Activated CD4-positive, alpha-beta memory T cell treated with anti-CD3 and anti-CD28 coated beads, Interleukin-2, amount 10 ng/mL, durations not matched to agents 7 days and 5 days (primary cell): ENCODE measurements around the gene VPS72. TPM values are rescaled to one million over a fixed set of nuclear protein-coding genes. Genes with fewer than 3 reads are reported as not detected.

ENCODE experiments used
- CTCF ChIA-PET: fragments of 350-600 bp; sonication (Branson Sonifier 250); formaldehyde crosslinking; loops from one replicate; lab custom pipeline; 2021; ENCODE audit warnings: antibody characterized with exemption, inconsistent platforms; lab: Charles Lee
- POLR2A ChIA-PET: fragments of 350-600 bp; sonication (Branson Sonifier 250); formaldehyde crosslinking; loops from one replicate; lab custom pipeline; 2021; ENCODE audit warnings: antibody characterized with exemption; lab: Charles Lee
- DNase-seq: peaks from one replicate; pipeline ENCODE4 v3.0.0-alpha.2; 2020
- H3K27ac Mint-ChIP-seq: one replicate; pipeline ENCODE4 v1.8.0; 2021; ENCODE audit warnings: mild to moderate bottlenecking, mixed read lengths
- H3K27me3 Mint-ChIP-seq: one replicate; pipeline ENCODE4 v1.8.0; 2021; ENCODE audit warnings: mixed read lengths
- H3K36me3 Mint-ChIP-seq: one replicate; pipeline ENCODE4 v1.8.0; 2021; ENCODE audit warnings: low read depth, mixed read lengths
- H3K4me1 Mint-ChIP-seq: one replicate; pipeline ENCODE4 v1.8.0; 2021; ENCODE audit warnings: mixed read lengths
- H3K4me3 Mint-ChIP-seq: one replicate; pipeline ENCODE4 v1.8.0; 2021; ENCODE audit warnings: mild to moderate bottlenecking, mixed read lengths
- H3K9me3 Mint-ChIP-seq: one replicate; pipeline ENCODE4 v1.8.0; 2021; ENCODE audit warnings: mixed read lengths
- total RNA-seq, 2 experiments: library from RNA; stranded (reverse); gene quantifications; one replicate each; pipeline ENCODE4 v1.2.3, GENCODE V29; 2021

The VPS72 gene
- total RNA-seq, 2 experiments from 2014 or later, result 76.1 to 78.8 TPM

GRCh38 chr1:151142411-151143056 lies 47.5 kb downstream of the VPS72 start:
- peaks cover 11% of the 10 kb centered on the region for H3K4me1 Mint-ChIP-seq
- no peaks in the 10 kb centered on the region for H3K9me3 Mint-ChIP-seq
- H3K27me3 Mint-ChIP-seq, result peaks cover 9% of the 10 kb centered on the region
- ChIA-PET POLR2A (interaction anchor here (0.7 to 2.1 kb wide), 3 partner anchors 11 to 39 kb away, joined by 3 to 7 read pairs (median 3); partner anchors contain the start of gene TNFAIP8L2), CTCF (interaction anchor here (1.3 to 2.7 kb wide), 3 partner anchors 10 to 43 kb away, joined by 3 to 12 read pairs (median 4); partner anchors contain the start of gene TNFAIP8L2)
- no peak overlapping the region for H3K4me3 Mint-ChIP-seq
- H3K36me3 Mint-ChIP-seq, result no peaks in the 10 kb centered on the region
- DNase-seq, result no peak
- H3K27ac Mint-ChIP-seq, result no peak overlapping the region

- Mint-ChIP-seq H3K27ac (no peak overlapping the region), H3K36me3 (no peaks in the 10 kb centered on the region), H3K4me1 (no peaks in the 10 kb centered on the region), H3K9me3 (no peaks in the 10 kb centered on the region), H3K27me3 (no peaks in the 10 kb centered on the region), H3K4me3 (no peak overlapping the region)
- no peak for DNase-seq
- POLR2A ChIA-PET, result no interaction called here
- CTCF ChIA-PET, result no interaction called here
These were observed 52.2 kb downstream of the VPS72 start for GRCh38 chr1:151137789-151138188.

- H3K36me3 Mint-ChIP-seq, result no peaks in the 10 kb centered on the region
- no peaks in the 10 kb centered on the region for H3K9me3 Mint-ChIP-seq
- CTCF ChIA-PET, result interaction anchor here (1.6 kb wide), 1 partner anchor 36 kb away, joined by 6 read pairs; no protein-coding TSS in a partner anchor
- H3K4me3 Mint-ChIP-seq, result no peak overlapping the region
- no peak for DNase-seq
- H3K27ac Mint-ChIP-seq, result no peak overlapping the region
- H3K27me3 Mint-ChIP-seq, result peaks cover 10% of the 10 kb centered on the region
- peaks cover 9% of the 10 kb centered on the region for H3K4me1 Mint-ChIP-seq
- POLR2A ChIA-PET, result interaction anchor here (0.7 to 1.1 kb wide), 3 partner anchors 9 to 54 kb away, joined by 3 to 4 read pairs (median 3); partner anchors contain the start of genes TNFAIP8L2 and VPS72
These were observed 54.3 kb downstream of the VPS72 start for GRCh38 chr1:151135433-151136385.

- peaks cover 13% of the 10 kb centered on the region for H3K27me3 Mint-ChIP-seq
- DNase-seq, result no peak
- no peak overlapping the region for H3K4me3 Mint-ChIP-seq
- H3K27ac Mint-ChIP-seq, result no peak overlapping the region
- H3K36me3 Mint-ChIP-seq, result no peaks in the 10 kb centered on the region
- no peaks in the 10 kb centered on the region for H3K9me3 Mint-ChIP-seq
- peaks cover 11% of the 10 kb centered on the region for H3K4me1 Mint-ChIP-seq
- CTCF ChIA-PET, result interaction anchor here (1.1 to 1.6 kb wide), 3 partner anchors 20 to 35 kb away, joined by 3 to 8 read pairs (median 6); partner anchors contain the start of gene TNFAIP8L2
- POLR2A ChIA-PET, result interaction anchor here (1.0 to 1.5 kb wide), 3 partner anchors 10 to 28 kb away, joined by 3 to 4 read pairs (median 4); partner anchors contain the start of gene TNFAIP8L2
These were observed 55.0 kb downstream of the VPS72 start for GRCh38 chr1:151134991-151135390.

GRCh38 chr1:151134396-151134795 lies 55.6 kb downstream of the VPS72 start:
- Mint-ChIP-seq H3K9me3 (no peaks in the 10 kb centered on the region), H3K36me3 (no peaks in the 10 kb centered on the region), H3K27ac (no peak overlapping the region), H3K4me1 (peaks cover 11% of the 10 kb centered on the region), H3K27me3 (peaks cover 13% of the 10 kb centered on the region), H3K4me3 (no peak overlapping the region)
- CTCF ChIA-PET, result interaction anchor here (1.1 to 1.5 kb wide), 2 partner anchors 21 to 22 kb away, joined by 3 to 8 read pairs; partner anchors contain the start of gene TNFAIP8L2
- no peak for DNase-seq
- POLR2A ChIA-PET, result interaction anchor here (1.0 to 1.5 kb wide), 2 partner anchors 27 to 55 kb away, joined by 3 to 4 read pairs; partner anchors contain the start of gene VPS72

GRCh38 chr1:151133018-151133806 lies 56.8 kb downstream of the VPS72 start:
- H3K27ac Mint-ChIP-seq, result no peak overlapping the region
- H3K27me3 Mint-ChIP-seq, result peaks cover 13% of the 10 kb centered on the region
- DNase-seq, result no peak
- no peaks in the 10 kb centered on the region for H3K9me3 Mint-ChIP-seq
- ChIA-PET CTCF (interaction anchor here (1.5 kb wide), 1 partner anchor 22 kb away, joined by 8 read pairs; no protein-coding TSS in a partner anchor), POLR2A (interaction anchor here (1.5 kb wide), 1 partner anchor 26 kb away, joined by 4 read pairs; no protein-coding TSS in a partner anchor)
- no peak overlapping the region for H3K4me3 Mint-ChIP-seq
- no peaks in the 10 kb centered on the region for H3K36me3 Mint-ChIP-seq
- peaks cover 11% of the 10 kb centered on the region for H3K4me1 Mint-ChIP-seq

GRCh38 chr1:151132335-151133017 lies 57.5 kb downstream of the VPS72 start:
- H3K4me1 Mint-ChIP-seq, result peaks cover 11% of the 10 kb centered on the region
- no peak for DNase-seq
- ChIA-PET CTCF (interaction anchor here (1.9 kb wide), 1 partner anchor 23 kb away, joined by 9 read pairs; no protein-coding TSS in a partner anchor), POLR2A (interaction anchor here (1.8 to 1.9 kb wide), 2 partner anchors 9 to 149 kb away, joined by 5 to 7 read pairs; no protein-coding TSS in a partner anchor)
- H3K36me3 Mint-ChIP-seq, result no peaks in the 10 kb centered on the region
- no peaks in the 10 kb centered on the region for H3K9me3 Mint-ChIP-seq
- H3K27me3 Mint-ChIP-seq, result peaks cover 13% of the 10 kb centered on the region
- H3K4me3 Mint-ChIP-seq, result peak overlapping the region; percentile 4
- no peak overlapping the region for H3K27ac Mint-ChIP-seq

- H3K4me3 Mint-ChIP-seq, result peak overlapping the region; percentile 38
- ChIA-PET POLR2A (interaction anchor here (0.7 to 1.9 kb wide), 5 partner anchors 10 to 150 kb away, joined by 3 to 7 read pairs (median 3); partner anchors contain the start of gene TNFAIP8L2), CTCF (interaction anchor here (1.0 to 2.5 kb wide), 4 partner anchors 23 to 60 kb away, joined by 3 to 12 read pairs (median 8); partner anchors contain the start of gene TNFAIP8L2)
- H3K27ac Mint-ChIP-seq, result no peak overlapping the region
- H3K36me3 Mint-ChIP-seq, result no peaks in the 10 kb centered on the region
- H3K27me3 Mint-ChIP-seq, result peaks cover 13% of the 10 kb centered on the region
- no peak for DNase-seq
- H3K9me3 Mint-ChIP-seq, result no peaks in the 10 kb centered on the region
- H3K4me1 Mint-ChIP-seq, result peaks cover 11% of the 10 kb centered on the region
These were observed 58.2 kb downstream of the VPS72 start for GRCh38 chr1:151131701-151132334.

GRCh38 chr1:151130987-151131586 lies 58.9 kb downstream of the VPS72 start:
- peak; percentile 67 for DNase-seq

GRCh38 chr1:151128800-151129199 lies 61.2 kb downstream of the VPS72 start:
- ChIA-PET CTCF (interaction anchor here (1.3 kb wide), 1 partner anchor 123 kb away, joined by 3 read pairs; no protein-coding TSS in a partner anchor), POLR2A (no interaction called here)
- peaks cover 13% of the 10 kb centered on the region for H3K27me3 Mint-ChIP-seq
- no peak overlapping the region for H3K4me3 Mint-ChIP-seq
- no peak overlapping the region for H3K27ac Mint-ChIP-seq
- H3K9me3 Mint-ChIP-seq, result no peaks in the 10 kb centered on the region
- H3K36me3 Mint-ChIP-seq, result no peaks in the 10 kb centered on the region
- no peak for DNase-seq
- peaks cover 15% of the 10 kb centered on the region for H3K4me1 Mint-ChIP-seq

More at GRCh38 chr1:151130987-151131586, 58.9 kb downstream of the VPS72 start:
- peak overlapping the region; percentile 38 for H3K4me3 Mint-ChIP-seq
- H3K4me1 Mint-ChIP-seq, result peaks cover 11% of the 10 kb centered on the region
- H3K27me3 Mint-ChIP-seq, result peaks cover 13% of the 10 kb centered on the region
- no peak overlapping the region for H3K27ac Mint-ChIP-seq
- CTCF ChIA-PET, result interaction anchor here (1.0 to 2.5 kb wide), 4 partner anchors 24 to 60 kb away, joined by 3 to 12 read pairs (median 8); partner anchors contain the start of gene TNFAIP8L2
- no peaks in the 10 kb centered on the region for H3K36me3 Mint-ChIP-seq
- POLR2A ChIA-PET, result interaction anchor here (0.7 to 1.9 kb wide), 6 partner anchors 11 to 150 kb away, joined by 3 to 7 read pairs (median 4); partner anchors contain the start of gene TNFAIP8L2
- no peaks in the 10 kb centered on the region for H3K9me3 Mint-ChIP-seq
